MG63 (cell line): ENCODE data around the gene GALNT12. TPM values are rescaled to one million over a fixed set of nuclear protein-coding genes. Genes with fewer than 3 reads are reported as not detected.

Source experiments
- DNase-seq: peaks from one replicate; pipeline ENCODE4 v3.0.0-alpha.2; 2020
- H3K27me3 ChIP-seq: fragments of 250-450 bp; sonication (Bioruptor Pico); 2 replicates; pipeline ENCODE4 v1.5.1; 2020; ENCODE audit warnings: mild to moderate bottlenecking, moderate library complexity
- H3K36me3 ChIP-seq: fragments of 250-450 bp; sonication (Bioruptor Pico); 2 replicates; pipeline ENCODE4 v1.5.1; 2020; ENCODE audit warnings: mild to moderate bottlenecking, moderate library complexity
- H3K4me3 ChIP-seq: fragments of 250-450 bp; sonication (Bioruptor Pico); 2 replicates; pipeline ENCODE4 v1.5.1; 2020; ENCODE audit warnings: mild to moderate bottlenecking, moderate library complexity
- H3K9me3 ChIP-seq: fragments of 250-450 bp; sonication (Bioruptor Pico); 2 replicates; pipeline ENCODE4 v1.5.1; 2020; ENCODE audit warnings: mild to moderate bottlenecking, moderate library complexity
- total RNA-seq: library from RNA; depleted of rRNA; stranded (reverse); fragments of >200 nt; shearing (Covaris generic); gene quantifications from 2 replicates; pipeline ENCODE4 v1.2.3, GENCODE V29; 2014; ENCODE audit warnings: low replicate concordance

Gene GALNT12
- total RNA-seq, 1 experiment from 2014 or later = 0.99 TPM

DNA sequence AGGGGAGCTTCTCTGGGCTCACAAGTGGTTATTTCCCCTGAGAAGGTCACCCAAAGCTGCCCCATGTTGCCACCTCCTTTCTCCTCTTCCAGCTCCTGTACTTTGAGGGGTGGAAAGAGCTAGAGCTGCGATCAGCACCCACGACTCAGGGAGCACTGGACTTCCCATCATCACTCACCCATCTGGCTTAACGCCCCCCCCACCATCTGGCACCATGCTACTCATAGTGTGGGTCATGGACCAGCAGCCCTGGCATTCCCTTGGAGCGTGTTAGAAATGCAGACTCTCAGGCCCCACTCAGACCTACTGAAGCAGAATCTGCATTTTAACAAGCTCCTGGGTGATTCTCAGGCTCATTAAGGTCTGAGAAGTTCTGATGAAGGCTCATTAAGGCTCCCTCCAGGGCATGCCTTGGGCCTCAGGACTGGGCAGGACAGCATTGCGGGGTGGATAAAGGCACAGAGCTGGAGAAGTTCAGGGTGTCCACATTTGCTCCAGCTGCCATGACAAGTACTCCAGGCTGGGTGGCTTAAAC, 67.3 kb downstream of the GALNT12 start:
- Histone ChIP-seq H3K27me3 (no peaks in the 10 kb centered on the region; the same call in 1 of the 2 replicates), H3K4me3 (no peak overlapping the region), H3K9me3 (no peaks in the 10 kb centered on the region), H3K36me3 (no peaks in the 10 kb centered on the region)
- DNase-seq = peak; percentile 52

DNA sequence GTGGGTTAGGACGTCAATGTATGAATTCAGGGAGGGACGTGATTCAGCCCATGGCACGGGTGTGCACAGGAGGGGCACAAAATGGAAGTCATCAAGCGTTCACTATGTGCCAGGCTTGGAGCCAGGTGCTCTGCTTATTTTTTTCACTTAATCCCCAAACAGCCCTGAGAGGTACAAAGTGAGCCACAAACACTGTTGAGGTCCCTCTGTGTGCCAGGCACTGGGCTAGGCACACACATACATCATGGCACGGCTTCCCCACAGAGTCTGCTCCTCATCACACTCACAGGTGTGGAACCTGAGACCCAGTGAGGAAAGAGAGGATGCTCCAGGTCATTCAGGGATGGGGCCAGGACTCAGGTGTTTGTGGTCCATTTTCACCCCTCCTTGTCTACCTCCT, 68.1 kb downstream of the GALNT12 start:
- no peak for DNase-seq
- Histone ChIP-seq H3K9me3 (no peaks in the 10 kb centered on the region), H3K4me3 (no peak overlapping the region), H3K36me3 (no peaks in the 10 kb centered on the region), H3K27me3 (no peaks in the 10 kb centered on the region; the same call in 1 of the 2 replicates)

DNA sequence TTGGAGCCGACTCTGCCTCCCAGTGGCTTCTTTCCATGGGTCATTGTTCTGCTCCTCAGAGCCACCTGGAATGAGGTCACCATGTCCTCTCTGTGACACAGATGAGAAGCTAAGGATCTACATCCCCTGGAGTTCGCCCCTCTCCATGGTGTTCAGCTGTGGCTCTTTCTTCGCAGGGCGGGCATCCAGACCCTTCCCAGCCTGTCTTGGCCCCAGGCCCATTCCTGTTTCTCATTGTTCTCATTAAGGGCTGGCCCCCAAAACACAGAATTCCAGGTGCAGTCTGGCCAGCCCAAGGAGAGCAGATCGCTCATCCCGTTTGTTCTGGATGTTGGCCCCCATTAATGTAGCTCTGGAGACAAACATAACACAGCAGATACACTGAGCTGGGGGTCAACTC, 69.8 kb downstream of the GALNT12 start:
- Histone ChIP-seq H3K9me3 (no peaks in the 10 kb centered on the region), H3K27me3 (no peaks in the 10 kb centered on the region; the same call in 1 of the 2 replicates), H3K4me3 (no peak overlapping the region), H3K36me3 (no peaks in the 10 kb centered on the region)
- DNase-seq = no peak

DNA sequence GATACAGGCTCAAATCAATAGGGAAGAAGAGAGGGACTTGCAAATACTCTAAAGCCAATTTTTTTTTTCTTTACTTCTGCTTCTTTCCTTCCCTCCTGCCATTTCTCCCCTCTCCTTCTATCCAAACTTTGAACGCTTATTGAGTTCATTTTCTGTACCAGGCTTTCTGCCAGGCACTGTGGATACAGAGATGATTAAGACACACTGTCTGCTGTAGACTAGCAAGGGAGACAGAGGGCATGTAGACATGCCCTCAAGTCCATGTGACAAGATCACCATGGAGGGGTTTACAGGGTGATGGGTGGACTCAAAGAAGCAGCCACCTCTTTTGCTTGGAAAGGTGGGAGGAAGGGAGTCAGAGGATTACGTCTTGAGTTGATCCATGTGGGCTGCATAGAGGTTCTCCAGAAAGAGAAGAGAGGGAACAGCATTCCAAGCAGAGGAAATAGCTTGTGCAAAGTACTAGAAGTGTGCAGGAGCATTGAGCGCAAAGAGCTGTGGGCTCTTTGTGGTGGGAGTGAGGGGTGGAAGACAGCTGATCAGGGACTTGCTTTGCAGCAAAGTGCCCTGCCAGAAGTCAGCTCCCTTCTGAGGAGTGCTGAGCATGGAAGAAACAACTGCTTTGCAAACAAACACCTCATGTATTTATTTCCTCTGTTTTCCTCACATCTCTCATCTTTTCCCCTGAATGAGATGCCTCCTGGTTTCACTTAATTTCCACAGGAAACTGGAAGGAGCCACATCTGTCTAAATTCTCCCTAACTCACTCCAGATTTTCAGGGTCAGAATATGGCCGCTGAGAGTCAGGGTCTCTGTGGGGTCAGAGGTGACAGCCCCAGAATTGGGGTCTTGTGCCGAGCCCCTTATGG, 71.9 kb downstream of the GALNT12 start:
- H3K27me3 ChIP-seq = no peaks in the 10 kb centered on the region; the same call in 1 of the 2 replicates
- H3K36me3 ChIP-seq = no peaks in the 10 kb centered on the region
- H3K9me3 ChIP-seq = no peaks in the 10 kb centered on the region
- no peak for DNase-seq
- H3K4me3 ChIP-seq = no peak overlapping the region

DNA sequence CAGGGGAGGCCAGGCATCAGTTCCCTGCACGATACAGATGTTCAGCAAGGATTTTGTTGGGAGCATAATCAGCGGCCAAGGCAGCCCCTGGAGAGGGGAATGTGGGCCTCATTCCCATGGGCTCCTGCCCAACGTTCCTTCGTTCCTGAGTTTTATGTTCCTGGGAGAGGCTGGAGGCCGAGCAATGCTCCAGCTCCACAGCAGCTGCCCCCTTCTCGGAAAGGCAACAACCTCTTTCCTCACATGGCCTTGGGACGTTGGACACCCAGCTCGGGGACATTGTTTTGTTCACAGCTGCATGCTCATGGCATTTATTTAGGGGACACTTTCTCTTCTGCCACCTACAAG, 72.5 kb downstream of the GALNT12 start:
- Histone ChIP-seq H3K9me3 (no peaks in the 10 kb centered on the region), H3K4me3 (no peak overlapping the region), H3K36me3 (no peaks in the 10 kb centered on the region), H3K27me3 (no peaks in the 10 kb centered on the region; the same call in 1 of the 2 replicates)
- DNase-seq = no peak

DNA sequence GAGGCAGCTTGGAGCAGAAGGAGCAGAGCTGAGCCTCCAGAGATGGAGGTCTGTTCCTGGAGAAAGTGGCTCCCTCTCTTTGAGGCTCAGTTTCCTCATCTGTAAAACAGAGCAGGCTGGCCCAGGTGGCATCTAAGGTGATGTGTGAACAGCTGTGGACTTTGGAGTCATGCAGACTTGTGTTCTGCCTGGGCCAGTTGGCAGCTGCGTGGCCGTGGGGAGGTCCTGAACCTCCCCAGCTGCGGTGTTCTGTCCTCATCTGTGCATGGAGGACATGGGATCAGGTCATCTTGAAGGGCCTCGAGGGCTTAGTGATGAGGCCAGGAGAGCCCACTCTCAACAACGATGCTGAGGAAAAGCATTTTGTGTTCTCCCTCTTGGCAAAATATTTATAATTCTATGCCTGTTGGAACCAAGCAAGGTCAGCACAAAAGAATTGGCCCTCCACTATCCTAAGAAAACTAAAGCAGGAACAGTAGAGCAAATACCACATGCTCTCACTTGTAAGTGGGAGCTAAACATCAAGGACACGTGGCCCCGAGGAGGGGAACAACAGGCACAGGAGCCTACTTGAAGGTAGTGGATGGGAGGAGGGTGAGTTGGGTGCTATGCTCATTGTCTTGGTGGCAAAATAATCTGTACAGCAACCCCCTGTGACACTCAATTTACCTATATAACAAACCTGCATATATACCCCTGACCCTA, 73.0 kb downstream of the GALNT12 start:
- no peak for DNase-seq
- Histone ChIP-seq H3K27me3 (no peaks in the 10 kb centered on the region; the same call in 1 of the 2 replicates), H3K4me3 (no peak overlapping the region), H3K36me3 (no peaks in the 10 kb centered on the region), H3K9me3 (no peaks in the 10 kb centered on the region)

DNA sequence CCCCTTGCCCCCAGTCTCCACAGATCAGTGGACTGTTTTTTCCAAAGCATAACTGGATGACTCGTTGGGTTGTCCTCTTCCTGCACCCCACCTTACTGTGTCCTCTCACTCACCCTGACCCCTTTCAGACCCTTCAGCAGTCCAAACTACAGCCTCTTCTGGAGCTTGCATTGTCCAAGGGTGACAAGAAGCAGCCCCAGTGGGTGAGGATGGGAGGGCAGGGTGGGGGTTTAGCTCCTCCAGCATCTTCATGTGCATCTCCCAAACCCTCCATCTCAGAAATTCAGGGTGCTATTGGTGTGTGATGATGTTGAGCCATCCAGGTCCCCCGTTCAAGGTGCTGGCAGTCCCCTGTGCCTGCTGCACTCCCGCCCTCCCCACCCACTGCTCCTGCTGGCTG, 73.9 kb downstream of the GALNT12 start:
- Histone ChIP-seq H3K27me3 (no peaks in the 10 kb centered on the region; the same call in 1 of the 2 replicates), H3K9me3 (no peaks in the 10 kb centered on the region), H3K36me3 (no peaks in the 10 kb centered on the region), H3K4me3 (no peak overlapping the region)
- no peak for DNase-seq

DNA sequence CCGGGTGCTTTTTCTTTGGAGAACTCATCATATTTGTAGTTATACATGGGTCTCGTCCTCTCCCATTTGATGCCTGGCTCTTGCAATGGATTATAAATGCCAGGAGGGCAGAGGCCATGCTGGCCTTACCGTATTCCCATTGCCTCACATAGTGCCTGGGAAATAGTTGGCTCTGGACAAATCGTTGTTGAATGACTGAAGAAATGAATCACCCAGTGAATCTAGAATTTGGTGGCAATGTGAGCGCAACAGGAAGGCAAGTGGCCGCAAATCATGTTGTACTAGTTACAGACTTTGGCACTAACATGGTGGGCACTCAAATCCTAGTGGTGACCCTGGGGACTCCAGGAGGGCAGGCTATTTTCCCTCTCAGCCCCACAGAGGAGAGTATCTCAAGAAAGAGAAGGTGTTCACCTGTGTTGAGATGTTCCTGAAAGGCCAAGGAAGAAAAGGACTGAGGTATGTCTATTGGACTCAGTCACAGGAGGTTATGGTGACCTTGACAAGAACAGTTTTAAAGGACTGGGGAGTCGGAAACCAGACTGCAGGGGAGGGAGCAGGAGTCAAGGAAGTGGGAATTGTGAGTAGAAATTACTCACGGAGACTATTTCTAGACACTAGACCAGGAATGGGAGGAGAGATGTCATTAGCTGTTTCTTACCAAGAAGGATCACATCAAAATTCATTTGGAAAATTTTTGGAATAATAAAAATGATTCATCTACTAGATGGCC, 74.5 kb downstream of the GALNT12 start:
- H3K4me3 ChIP-seq = no peak overlapping the region
- H3K36me3 ChIP-seq = no peaks in the 10 kb centered on the region
- no peaks in the 10 kb centered on the region; the same call in 1 of the 2 replicates for H3K27me3 ChIP-seq
- no peaks in the 10 kb centered on the region for H3K9me3 ChIP-seq
- no peak for DNase-seq

DNA sequence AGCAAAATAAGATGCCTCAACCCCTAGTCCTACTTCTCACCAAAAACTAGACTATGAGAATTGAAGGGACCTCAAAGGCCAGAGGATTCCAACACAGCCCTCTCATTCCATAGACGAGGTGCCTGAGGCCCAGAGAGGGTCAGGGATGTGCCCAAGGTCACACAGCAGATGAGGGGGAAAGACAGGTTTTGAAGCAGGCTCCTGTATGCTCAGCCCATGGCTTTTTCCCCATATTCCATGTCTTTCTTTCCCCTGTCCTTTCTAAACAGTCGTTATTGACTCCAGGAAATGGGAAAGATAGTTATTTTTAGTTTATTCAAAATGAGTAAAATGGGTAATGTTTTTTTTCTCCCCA, 75.1 kb downstream of the GALNT12 start:
- Histone ChIP-seq H3K36me3 (no peaks in the 10 kb centered on the region), H3K9me3 (no peaks in the 10 kb centered on the region), H3K4me3 (no peak overlapping the region), H3K27me3 (no peaks in the 10 kb centered on the region; the same call in 1 of the 2 replicates)
- DNase-seq = no peak

DNA sequence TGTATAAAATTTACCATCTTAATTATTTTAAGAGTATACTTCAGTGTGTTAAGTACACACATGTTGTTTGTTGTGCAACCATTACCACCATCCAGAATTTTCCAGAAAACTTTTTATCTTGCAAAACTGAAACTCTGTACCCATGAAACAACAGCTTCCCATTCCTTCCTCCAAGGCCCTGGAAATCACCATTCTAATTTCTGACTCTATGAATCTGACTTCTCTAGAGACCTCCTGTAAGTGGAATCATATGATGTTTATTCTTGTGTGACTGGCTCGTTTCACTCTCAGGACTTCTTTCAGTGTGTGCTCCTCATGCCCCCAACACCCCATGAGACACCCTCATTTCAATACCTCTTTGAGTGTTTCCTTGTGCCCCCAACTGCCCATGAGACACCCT, 75.8 kb downstream of the GALNT12 start:
- no peak for DNase-seq
- no peaks in the 10 kb centered on the region for H3K36me3 ChIP-seq
- H3K27me3 ChIP-seq = no peaks in the 10 kb centered on the region
- H3K9me3 ChIP-seq = no peaks in the 10 kb centered on the region
- H3K4me3 ChIP-seq = no peak overlapping the region

DNA sequence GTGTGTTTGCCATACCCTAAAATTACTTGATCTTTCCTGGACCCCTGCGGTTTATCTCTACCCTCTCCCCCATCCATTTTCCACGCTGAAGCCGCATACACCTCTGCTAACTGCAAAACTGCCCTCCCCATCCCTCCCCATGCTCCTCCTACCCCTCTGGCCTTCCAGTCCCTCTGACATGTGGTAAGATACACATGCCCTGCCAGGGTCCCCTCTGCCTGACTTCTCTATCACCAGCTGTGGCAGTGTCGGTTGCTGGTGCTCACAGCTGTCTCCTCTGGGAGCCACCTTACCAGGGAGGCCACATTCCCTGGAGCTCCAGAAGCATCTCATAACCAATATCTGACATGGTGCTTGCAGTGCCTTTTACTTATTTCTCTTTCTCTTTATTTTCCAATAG, 77.4 kb downstream of the GALNT12 start:
- H3K36me3 ChIP-seq = no peaks in the 10 kb centered on the region
- H3K9me3 ChIP-seq = no peaks in the 10 kb centered on the region
- no peaks in the 10 kb centered on the region for H3K27me3 ChIP-seq
- DNase-seq = no peak
- no peak overlapping the region for H3K4me3 ChIP-seq

DNA sequence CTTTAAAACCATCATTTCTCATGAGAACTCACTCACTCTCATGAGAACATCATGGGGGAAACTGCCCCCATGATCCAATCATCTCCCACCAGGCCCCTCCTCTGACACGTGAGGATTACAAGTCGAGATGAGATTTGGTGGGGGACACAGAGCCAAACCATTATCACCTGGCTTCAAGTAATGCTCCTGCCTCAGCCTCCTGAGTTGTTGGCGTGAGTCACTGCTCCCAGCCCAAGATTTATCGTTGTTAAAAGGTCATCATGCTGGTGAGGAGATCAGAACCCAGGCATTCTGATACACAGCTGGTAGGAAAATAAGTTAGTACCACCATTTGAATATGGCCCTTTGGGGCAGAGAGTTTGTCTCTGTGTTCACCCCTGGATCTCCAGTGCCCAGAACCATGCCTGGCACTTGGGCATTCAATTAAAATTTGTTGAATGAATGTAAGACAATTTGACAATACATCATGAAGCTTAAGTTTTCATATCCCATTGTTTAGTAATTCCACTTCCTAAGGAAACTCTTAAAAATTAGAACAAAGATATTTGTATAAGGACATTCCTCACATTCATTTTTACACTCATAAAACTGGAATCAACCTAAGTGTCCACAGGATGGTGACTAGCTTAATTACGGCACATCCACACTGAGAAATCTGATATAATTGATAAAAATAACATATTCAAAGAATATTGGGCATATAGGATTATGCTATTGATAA, 78.3 kb downstream of the GALNT12 start:
- DNase-seq = no peak
- Histone ChIP-seq H3K9me3 (no peaks in the 10 kb centered on the region), H3K27me3 (no peaks in the 10 kb centered on the region), H3K4me3 (no peak overlapping the region), H3K36me3 (no peaks in the 10 kb centered on the region)

DNA sequence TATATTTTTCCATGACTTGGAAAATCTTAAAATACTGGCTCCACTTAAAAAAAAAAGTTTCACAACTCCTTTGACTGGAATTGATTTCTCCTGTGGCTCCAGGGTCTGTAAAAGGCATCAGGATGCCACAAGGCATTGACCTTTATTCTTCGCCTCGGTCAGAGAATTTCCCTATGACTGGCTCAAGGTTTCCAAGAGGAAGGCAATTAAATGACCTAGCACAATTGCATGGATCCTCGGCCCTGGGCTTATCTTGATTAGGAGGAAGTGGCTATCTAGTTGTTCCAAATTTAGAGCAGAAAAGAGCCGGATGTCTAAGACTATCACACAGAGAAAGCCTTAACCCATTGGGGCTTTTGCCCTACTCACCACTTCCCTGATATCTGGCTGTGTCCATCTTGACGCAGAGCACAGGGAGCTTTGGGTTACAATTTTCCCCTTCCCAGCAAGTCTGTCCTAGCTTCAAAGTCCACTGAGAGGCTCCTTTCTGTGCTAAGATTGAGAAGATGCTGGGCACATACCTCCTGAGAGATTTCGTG, 79.3 kb downstream of the GALNT12 start:
- Histone ChIP-seq H3K4me3 (no peak overlapping the region), H3K36me3 (no peaks in the 10 kb centered on the region), H3K27me3 (no peaks in the 10 kb centered on the region), H3K9me3 (no peaks in the 10 kb centered on the region)
- no peak for DNase-seq

DNA sequence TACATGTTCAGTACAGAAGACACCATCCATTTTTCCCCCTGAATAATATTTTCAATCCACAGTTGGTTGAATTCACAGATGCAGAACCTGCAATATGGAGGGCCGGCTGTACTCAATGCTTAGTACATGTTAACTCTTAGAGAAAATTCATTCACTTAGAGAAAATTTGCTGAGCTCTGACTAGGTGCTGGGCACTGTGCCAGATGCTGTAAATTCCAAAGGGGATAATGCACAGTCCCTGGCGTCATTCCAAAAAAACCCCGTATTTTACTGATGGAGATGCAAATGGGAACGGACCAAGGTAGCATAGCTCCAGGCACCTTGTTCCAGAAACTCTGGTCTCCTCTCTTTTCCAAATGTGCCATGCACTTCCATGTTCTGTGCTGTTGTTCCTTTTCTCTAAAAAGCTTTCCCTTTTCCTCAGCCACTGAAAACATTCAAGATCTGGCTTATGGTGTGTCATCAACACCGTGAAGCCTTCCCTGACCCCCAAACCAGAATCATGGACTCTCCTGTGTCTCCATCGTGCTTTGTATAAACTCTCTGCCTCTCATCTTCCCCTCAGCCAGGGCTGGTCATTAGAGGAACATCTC, 80.5 kb downstream of the GALNT12 start:
- peak; percentile 25 for DNase-seq
- Histone ChIP-seq H3K36me3 (no peaks in the 10 kb centered on the region), H3K4me3 (no peak overlapping the region), H3K27me3 (no peaks in the 10 kb centered on the region), H3K9me3 (no peaks in the 10 kb centered on the region)

DNA sequence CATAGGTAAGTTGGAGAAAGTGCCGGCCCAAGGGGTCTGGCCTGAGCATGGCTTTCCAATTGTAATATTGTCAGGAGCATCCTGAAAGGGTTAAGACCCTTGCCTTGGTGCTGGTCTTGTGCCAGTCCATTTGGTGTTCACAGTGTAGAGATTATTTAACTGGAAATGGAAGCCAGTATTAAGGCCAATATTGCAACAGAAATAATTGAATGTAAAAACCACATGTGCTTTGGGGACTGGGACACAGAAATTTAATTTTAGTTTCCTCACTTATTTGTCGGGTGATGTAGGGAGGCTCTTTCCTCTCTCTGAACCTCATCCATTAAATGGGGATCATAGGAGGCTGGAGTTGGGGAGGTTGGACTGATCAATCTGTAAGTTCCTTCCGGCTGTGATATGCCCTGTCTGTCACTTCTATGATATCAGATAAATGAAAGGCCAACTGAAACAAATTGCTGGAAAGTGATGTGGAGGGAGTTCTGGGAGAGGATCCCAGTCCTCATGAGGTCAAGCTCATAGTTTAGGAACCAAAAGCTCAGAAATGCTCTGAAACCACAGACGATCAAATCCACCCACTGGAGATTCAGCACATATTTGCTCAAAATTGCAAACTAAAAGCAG, 81.4 kb downstream of the GALNT12 start:
- no peaks in the 10 kb centered on the region for H3K27me3 ChIP-seq
- DNase-seq = no peak
- H3K9me3 ChIP-seq = no peaks in the 10 kb centered on the region
- no peaks in the 10 kb centered on the region for H3K36me3 ChIP-seq
- no peak overlapping the region for H3K4me3 ChIP-seq
